OCI-LY1 (cell line): ENCODE measurements around the gene TMEM178B.

Source experiments
- EZH2 ChIP-seq: fragments of 200-600 bp; sonication (generic), shearing (Covaris generic); IDR thresholded peaks from 2 replicates; pipeline ENCODE4 v1.8.0; 2017; ENCODE audit warnings: borderline replicate concordance, mixed run types, mild to moderate bottlenecking, antibody characterized with exemption, low read length, moderate library complexity, mixed read lengths
- TF ChIP-seq, protein P1 (sequence below): fragments of 200-600 bp; sonication (generic), shearing (Covaris generic); IDR thresholded peaks from 2 replicates; pipeline ENCODE4 v1.5.1; 2017; ENCODE audit warnings: mild to moderate bottlenecking, antibody characterized with exemption, low read length, moderate library complexity, mixed read lengths

DNA sequence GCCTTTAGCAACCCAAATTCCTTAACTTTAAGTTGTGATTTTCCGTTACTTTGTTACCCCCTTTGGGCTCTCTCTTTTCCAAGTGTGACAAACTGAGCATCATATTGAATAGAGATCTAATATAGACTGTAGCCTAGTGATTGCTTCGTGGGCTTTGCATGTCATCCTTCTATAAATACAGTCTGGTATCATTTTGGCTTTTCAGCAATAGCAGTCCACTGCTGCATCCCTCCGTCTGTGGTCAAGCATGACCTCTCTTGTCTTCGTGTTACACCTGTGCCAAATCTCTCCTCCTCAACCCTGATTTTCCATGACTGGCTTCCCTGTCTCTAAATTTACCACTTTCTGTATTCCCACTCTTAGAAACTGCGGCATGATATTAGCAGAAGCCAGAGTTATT is 423.5 kb downstream of the TMEM178B start:
- TF ChIP-seq, protein P1, sequence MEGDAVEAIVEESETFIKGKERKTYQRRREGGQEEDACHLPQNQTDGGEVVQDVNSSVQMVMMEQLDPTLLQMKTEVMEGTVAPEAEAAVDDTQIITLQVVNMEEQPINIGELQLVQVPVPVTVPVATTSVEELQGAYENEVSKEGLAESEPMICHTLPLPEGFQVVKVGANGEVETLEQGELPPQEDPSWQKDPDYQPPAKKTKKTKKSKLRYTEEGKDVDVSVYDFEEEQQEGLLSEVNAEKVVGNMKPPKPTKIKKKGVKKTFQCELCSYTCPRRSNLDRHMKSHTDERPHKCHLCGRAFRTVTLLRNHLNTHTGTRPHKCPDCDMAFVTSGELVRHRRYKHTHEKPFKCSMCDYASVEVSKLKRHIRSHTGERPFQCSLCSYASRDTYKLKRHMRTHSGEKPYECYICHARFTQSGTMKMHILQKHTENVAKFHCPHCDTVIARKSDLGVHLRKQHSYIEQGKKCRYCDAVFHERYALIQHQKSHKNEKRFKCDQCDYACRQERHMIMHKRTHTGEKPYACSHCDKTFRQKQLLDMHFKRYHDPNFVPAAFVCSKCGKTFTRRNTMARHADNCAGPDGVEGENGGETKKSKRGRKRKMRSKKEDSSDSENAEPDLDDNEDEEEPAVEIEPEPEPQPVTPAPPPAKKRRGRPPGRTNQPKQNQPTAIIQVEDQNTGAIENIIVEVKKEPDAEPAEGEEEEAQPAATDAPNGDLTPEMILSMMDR, result no peak
- TF ChIP-seq EZH2, result no peak
